RCC 7860 (cell line): Measurements from ENCODE around the gene MAML2.

Source experiments
- DNase-seq: peaks from one replicate; pipeline ENCODE4 v3.0.0-alpha.2; 2015; ENCODE audit warnings: low spot score
- FAIRE-seq: peaks from 2 replicates; lab custom pipeline; 2012; peaks lifted over from hg19 to GRCh38; lab: Jason Lieb, UNC

The MAML2 gene

GRCh38 chr11:96141626-96142025 lies 201.4 kb downstream of the MAML2 start:
- DNase-seq (no peak), FAIRE-seq (no peak)

- FAIRE-seq: no peak
- no peak for DNase-seq
Measured at GRCh38 chr11:96139691-96140090, 203.3 kb downstream of the MAML2 start.

- no peak for FAIRE-seq
- DNase-seq: no peak
Measured at GRCh38 chr11:96137373-96137772, 205.6 kb downstream of the MAML2 start.

- no peak for FAIRE-seq
- DNase-seq: no peak
Measured at GRCh38 chr11:96136613-96137298, 206.2 kb downstream of the MAML2 start.

GRCh38 chr11:96134602-96135001 lies 208.4 kb downstream of the MAML2 start:
- no peak for FAIRE-seq

GRCh38 chr11:96132437-96132836 lies 210.6 kb downstream of the MAML2 start:
- DNase-seq: no peak
- no peak for FAIRE-seq

More at GRCh38 chr11:96134602-96135001, 208.4 kb downstream of the MAML2 start:
- DNase-seq: no peak

- FAIRE-seq (no peak), DNase-seq (no peak)
Measured at GRCh38 chr11:96130061-96130620, 212.9 kb downstream of the MAML2 start.

GRCh38 chr11:96127596-96127959 lies 215.4 kb downstream of the MAML2 start:
- DNase-seq (no peak), FAIRE-seq (no peak)

- no peak for FAIRE-seq
- DNase-seq: no peak
Measured at GRCh38 chr11:96126917-96127595, 215.9 kb downstream of the MAML2 start.

GRCh38 chr11:96125400-96125799 lies 217.6 kb downstream of the MAML2 start:
- DNase-seq (no peak), FAIRE-seq (no peak)

- no peak for DNase-seq
- FAIRE-seq: no peak
Measured at GRCh38 chr11:96124155-96124554, 218.8 kb downstream of the MAML2 start.

- FAIRE-seq (no peak), DNase-seq (no peak)
Measured at GRCh38 chr11:96123301-96123700, 219.7 kb downstream of the MAML2 start.

- FAIRE-seq (no peak), DNase-seq (no peak)
Measured at GRCh38 chr11:96122601-96123074, 220.4 kb downstream of the MAML2 start.

GRCh38 chr11:96119211-96119610 lies 223.8 kb downstream of the MAML2 start:
- no peak for FAIRE-seq
- no peak for DNase-seq

- DNase-seq: no peak
- FAIRE-seq: no peak
Measured at GRCh38 chr11:96116376-96116775, 226.6 kb downstream of the MAML2 start.

GRCh38 chr11:96114178-96115064 lies 228.6 kb downstream of the MAML2 start:
- FAIRE-seq (no peak), DNase-seq (no peak)

- FAIRE-seq (no peak), DNase-seq (no peak)
Measured at GRCh38 chr11:96113193-96113681, 229.8 kb downstream of the MAML2 start.

- no peak for DNase-seq
- FAIRE-seq: no peak
Measured at GRCh38 chr11:96112192-96113128, 230.5 kb downstream of the MAML2 start.

GRCh38 chr11:96111308-96111707 lies 231.7 kb downstream of the MAML2 start:
- no peak for FAIRE-seq
- DNase-seq: no peak

- DNase-seq (no peak), FAIRE-seq (no peak)
Measured at GRCh38 chr11:96110302-96110701, 232.7 kb downstream of the MAML2 start.
